ENCODE results near the gene COL28A1.

- TF ChIP-seq CTCF (conservative IDR thresholded peaks at IDR 0.05; ENCODE audit: low read depth in 2 of 2) = no peak
- TF ChIP-seq POLR2AphosphoS5 (IDR thresholded peaks at IDR 0.05; ENCODE audit: low read depth) = no peak
- TF ChIP-seq, protein P1, sequence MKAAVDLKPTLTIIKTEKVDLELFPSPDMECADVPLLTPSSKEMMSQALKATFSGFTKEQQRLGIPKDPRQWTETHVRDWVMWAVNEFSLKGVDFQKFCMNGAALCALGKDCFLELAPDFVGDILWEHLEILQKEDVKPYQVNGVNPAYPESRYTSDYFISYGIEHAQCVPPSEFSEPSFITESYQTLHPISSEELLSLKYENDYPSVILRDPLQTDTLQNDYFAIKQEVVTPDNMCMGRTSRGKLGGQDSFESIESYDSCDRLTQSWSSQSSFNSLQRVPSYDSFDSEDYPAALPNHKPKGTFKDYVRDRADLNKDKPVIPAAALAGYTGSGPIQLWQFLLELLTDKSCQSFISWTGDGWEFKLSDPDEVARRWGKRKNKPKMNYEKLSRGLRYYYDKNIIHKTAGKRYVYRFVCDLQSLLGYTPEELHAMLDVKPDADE (IDR thresholded peaks at IDR 0.05) = no peak
- TF ChIP-seq EZH2 (IDR thresholded peaks at IDR 0.05; ENCODE audit: low read depth, unreplicated experiment) = no peak
- TF ChIP-seq ZNF331 (CRISPR knock-in tag; IDR thresholded peaks at IDR 0.05; ENCODE audit: low read depth) = no peak
- no peak for TF ChIP-seq EZH2phosphoT487 (IDR thresholded peaks at IDR 0.05; ENCODE audit: unreplicated experiment)
- no peak for TF ChIP-seq CREB1 (CRISPR knock-in tag; IDR thresholded peaks at IDR 0.05; ENCODE audit: low read depth)
- TF ChIP-seq, protein P2, sequence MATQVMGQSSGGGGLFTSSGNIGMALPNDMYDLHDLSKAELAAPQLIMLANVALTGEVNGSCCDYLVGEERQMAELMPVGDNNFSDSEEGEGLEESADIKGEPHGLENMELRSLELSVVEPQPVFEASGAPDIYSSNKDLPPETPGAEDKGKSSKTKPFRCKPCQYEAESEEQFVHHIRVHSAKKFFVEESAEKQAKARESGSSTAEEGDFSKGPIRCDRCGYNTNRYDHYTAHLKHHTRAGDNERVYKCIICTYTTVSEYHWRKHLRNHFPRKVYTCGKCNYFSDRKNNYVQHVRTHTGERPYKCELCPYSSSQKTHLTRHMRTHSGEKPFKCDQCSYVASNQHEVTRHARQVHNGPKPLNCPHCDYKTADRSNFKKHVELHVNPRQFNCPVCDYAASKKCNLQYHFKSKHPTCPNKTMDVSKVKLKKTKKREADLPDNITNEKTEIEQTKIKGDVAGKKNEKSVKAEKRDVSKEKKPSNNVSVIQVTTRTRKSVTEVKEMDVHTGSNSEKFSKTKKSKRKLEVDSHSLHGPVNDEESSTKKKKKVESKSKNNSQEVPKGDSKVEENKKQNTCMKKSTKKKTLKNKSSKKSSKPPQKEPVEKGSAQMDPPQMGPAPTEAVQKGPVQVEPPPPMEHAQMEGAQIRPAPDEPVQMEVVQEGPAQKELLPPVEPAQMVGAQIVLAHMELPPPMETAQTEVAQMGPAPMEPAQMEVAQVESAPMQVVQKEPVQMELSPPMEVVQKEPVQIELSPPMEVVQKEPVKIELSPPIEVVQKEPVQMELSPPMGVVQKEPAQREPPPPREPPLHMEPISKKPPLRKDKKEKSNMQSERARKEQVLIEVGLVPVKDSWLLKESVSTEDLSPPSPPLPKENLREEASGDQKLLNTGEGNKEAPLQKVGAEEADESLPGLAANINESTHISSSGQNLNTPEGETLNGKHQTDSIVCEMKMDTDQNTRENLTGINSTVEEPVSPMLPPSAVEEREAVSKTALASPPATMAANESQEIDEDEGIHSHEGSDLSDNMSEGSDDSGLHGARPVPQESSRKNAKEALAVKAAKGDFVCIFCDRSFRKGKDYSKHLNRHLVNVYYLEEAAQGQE (IDR thresholded peaks at IDR 0.05; ENCODE audit: unreplicated experiment) = no peak
- no peak for TF ChIP-seq JUNB (IDR thresholded peaks at IDR 0.05; ENCODE audit: unreplicated experiment)
- TF ChIP-seq NANOG (IDR thresholded peaks at IDR 0.05; ENCODE audit: borderline replicate concordance) = no peak
- no peak for TF ChIP-seq STAT1 (IDR thresholded peaks at IDR 0.05; ENCODE audit: unreplicated experiment)
- no peak for TF ChIP-seq ZNF114 (CRISPR knock-in tag; IDR thresholded peaks at IDR 0.05)
Measured at GRCh38 chr7:7486362-7486761, 49.3 kb downstream of the COL28A1 start.
